BLaER1 treated with 17β-estradiol and CSF1 and Interleukin-3, amounts not matched to agents 10 nM and 100 nM (cell line): ENCODE results near the gene PIP5KL1.

ENCODE experiments used
- H3K27ac ChIP-seq, 11 experiments: shearing (Covaris generic); formaldehyde crosslinking; 2 replicates each; pipeline ENCODE4 v1.8.1; 2022
- H3K27me3 ChIP-seq, 11 experiments: shearing (Covaris generic); formaldehyde crosslinking; 2 replicates each; pipeline ENCODE4 v1.8.1; 2022
- H3K36me3 ChIP-seq, 11 experiments: shearing (Covaris generic); formaldehyde crosslinking; 2 replicates each; pipeline ENCODE4 v1.8.1; 2022
- H3K4me1 ChIP-seq, 10 experiments: shearing (Covaris generic); formaldehyde crosslinking; 2 replicates each; pipeline ENCODE4 v1.8.1; 2022
- H3K4me2 ChIP-seq, 11 experiments: shearing (Covaris generic); formaldehyde crosslinking; 2 replicates each; pipeline ENCODE4 v1.8.1; 2022
- H3K4me3 ChIP-seq, 10 experiments: shearing (Covaris generic); formaldehyde crosslinking; 2 replicates each; pipeline ENCODE4 v1.8.1; 2022
- H3K9ac ChIP-seq, 11 experiments: shearing (Covaris generic); formaldehyde crosslinking; 2 replicates each; pipeline ENCODE4 v1.8.1; 2022
- H3K9me3 ChIP-seq, 11 experiments: shearing (Covaris generic); formaldehyde crosslinking; replicated peaks in 1 of 11; 2 replicates each; pipeline ENCODE4 v1.8.1; 2022
- H4K20me1 ChIP-seq, 11 experiments: shearing (Covaris generic); formaldehyde crosslinking; 2 replicates each; pipeline ENCODE4 v1.8.1; 2022
- Cebpa-rat ChIP-seq, 11 experiments: shearing (Covaris generic); IDR thresholded peaks; 2 replicates each; pipeline ENCODE4 v1.8.1; 2022

The PIP5KL1 gene

DNA sequence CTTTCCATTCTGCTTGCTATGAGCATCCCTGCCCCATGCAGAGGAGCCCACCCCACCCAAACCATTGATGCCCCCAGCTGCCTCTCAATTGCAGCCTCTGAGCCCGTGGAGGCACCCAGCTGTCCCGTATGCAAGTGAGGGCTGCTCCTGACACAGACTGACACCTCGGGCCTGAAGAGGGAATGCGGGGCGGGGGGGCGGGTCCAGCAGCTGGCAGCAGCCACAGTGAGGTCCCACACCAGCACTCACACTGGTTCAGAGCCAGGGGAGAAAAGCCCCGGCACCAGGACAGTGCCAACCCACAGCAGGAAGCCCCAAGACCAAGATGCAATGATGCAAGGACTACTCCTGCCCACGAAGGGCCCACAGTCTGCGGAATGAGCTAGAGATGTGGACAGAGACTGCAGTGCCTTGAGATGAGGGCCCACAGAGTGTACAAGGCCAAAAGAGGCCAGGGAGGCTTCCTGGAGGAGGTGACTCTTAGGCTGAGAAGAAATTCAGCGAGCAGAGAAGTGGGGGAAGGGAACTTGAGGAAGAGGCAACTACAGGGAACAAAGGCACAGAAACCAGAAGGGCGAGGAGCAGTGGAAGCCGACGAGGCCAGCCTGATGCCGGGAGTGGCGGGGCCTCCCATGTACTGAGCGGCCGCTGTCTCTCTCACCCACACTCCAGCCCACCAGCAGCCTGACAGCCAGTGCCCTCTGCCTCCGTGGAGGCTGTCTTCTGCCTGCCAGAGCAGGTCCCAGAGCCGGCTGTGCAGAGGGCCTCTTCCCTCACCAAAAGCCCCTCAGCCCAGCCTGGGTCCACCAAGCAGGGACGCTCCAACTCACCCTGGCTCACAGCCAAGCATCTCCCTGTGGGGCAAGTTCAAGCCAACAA lies 41.0 kb upstream of the PIP5KL1 start:
- Histone ChIP-seq H3K4me1 (peaks cover 55 to 99% (median 94%) of the 10 kb centered on the region in 10 experiments), H3K9ac (peak overlapping the region in 10 of 11 experiments; percentile 11 to 66 (median 55); a peak in 19 of 22 replicates), H3K9me3 (no peaks in the 10 kb centered on the region), H3K36me3 (no peaks in the 10 kb centered on the region), H3K27ac (peak overlapping the region in 9 of 11 experiments; percentile 16 to 67 (median 49); a peak in 17 of 22 replicates), H3K4me3 (0 out of 20 replicates have a peak overlapping the region, but pooled peaks of 1 of the 10 experiments have one; percentile 38), H4K20me1 (peaks cover 39 to 100% (median 90%) of the 10 kb centered on the region in 11 experiments; a peak in 21 of 22 replicates), H3K27me3 (no peaks in the 10 kb centered on the region), H3K4me2 (peak overlapping the region; percentile 76 to 93 (median 86))
- no peak for TF ChIP-seq Cebpa-rat (IDR thresholded peaks at IDR 0.05)

DNA sequence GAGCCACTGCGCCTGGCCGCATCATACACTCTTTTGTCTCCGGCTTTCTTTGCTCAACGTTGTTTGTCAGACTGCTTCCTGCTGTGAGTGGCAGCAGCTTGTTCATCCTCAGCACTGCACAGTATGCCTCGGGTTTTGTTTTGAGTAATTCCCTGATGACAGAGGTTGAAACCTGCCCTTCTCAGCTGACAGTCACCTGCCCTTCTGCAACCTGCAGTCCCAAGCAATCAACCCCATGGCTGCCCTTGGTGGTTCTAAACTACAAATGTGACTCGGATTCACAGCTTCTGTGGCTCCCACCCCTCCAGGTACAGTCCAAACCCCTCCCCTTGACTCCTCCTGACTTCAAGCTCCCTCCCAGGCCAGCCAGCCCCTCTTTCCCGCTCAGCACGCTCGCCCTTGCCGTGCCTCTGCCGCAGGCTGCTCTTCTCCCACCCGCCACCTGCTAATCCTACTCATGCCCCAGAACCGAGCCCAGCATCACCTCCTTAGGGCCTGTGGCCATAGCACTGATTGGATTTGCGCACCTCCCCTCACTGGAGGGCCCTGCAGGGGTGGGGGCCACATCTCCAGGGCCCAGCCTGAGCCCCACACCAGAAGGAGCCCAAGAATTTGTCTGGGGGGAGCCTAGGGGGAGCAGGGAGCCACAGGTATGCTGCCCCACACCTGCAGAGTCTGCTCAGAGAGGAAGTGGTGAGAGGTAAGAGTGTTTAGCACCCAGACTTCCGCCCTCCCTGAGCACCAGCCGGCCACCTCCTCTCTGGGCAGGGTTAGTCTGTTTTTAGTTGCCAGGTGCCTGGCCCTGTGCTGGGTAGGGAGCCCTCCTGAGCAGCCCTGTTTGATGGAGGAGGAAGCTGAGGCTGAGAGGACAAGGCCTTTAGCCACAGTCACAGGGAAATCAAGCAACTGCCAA lies 40.1 kb upstream of the PIP5KL1 start:
- Histone ChIP-seq H3K4me3 (no peak overlapping the region), H3K27me3 (no peaks in the 10 kb centered on the region), H3K36me3 (no peaks in the 10 kb centered on the region), H3K4me1 (peaks cover 64 to 99% (median 94%) of the 10 kb centered on the region in 10 experiments), H3K9me3 (no peaks in the 10 kb centered on the region), H3K9ac (peak overlapping the region in 4 of 11 experiments; percentile 5 to 48 (median 42); a peak in 5 of 22 replicates), H4K20me1 (peaks cover 30 to 99% (median 84%) of the 10 kb centered on the region in 11 experiments; a peak in 21 of 22 replicates), H3K4me2 (peak overlapping the region; percentile 30 to 93 (median 79); a peak in 20 of 22 replicates), H3K27ac (peak overlapping the region in 2 of 11 experiments; percentile 31 to 40; a peak in 2 of 22 replicates)
- no peak for TF ChIP-seq Cebpa-rat (IDR thresholded peaks at IDR 0.05)

DNA sequence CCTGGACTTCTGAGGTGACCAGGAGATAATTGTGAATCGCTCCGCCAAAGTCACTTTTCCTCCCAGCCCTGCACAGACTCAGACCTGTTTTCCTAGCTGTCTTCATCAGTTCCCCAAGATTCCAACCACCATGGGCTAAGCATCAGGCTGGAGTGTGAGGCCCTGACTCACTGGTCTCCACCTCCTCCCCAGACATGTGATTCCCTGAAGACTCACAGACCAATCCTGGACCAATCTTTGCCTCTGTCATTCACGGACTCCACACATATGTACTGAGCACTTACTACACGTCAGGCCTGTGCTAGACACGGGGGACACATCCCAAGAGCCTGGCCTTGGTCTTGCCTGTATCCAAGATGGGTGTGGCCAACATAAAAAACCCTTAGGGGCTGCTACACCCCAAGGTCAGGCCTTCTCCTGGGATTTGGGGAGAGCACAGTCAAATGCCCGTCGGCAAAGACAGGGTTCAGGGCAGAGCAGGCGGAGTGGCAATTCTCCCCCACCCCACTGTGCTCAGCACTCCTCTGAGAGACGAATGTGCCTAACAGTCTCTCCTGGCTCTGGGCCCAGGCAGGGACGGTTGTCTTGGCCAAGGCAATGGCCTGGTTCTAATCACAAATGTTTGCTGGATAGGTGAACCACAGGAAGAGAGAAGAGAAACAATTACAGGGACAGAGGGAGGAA lies 38.3 kb upstream of the PIP5KL1 start:
- Histone ChIP-seq H4K20me1 (peaks cover 13 to 97% (median 74%) of the 10 kb centered on the region in 11 experiments; a peak in 21 of 22 replicates), H3K9me3 (no peaks in the 10 kb centered on the region), H3K4me3 (no peak overlapping the region), H3K27ac (no peak overlapping the region), H3K4me2 (peak overlapping the region in 9 of 11 experiments; percentile 68 to 92 (median 78); a peak in 16 of 22 replicates), H3K36me3 (no peaks in the 10 kb centered on the region), H3K4me1 (peaks cover 73 to 99% (median 88%) of the 10 kb centered on the region in 10 experiments), H3K9ac (no peak overlapping the region), H3K27me3 (no peaks in the 10 kb centered on the region)
- no peak for TF ChIP-seq Cebpa-rat (IDR thresholded peaks at IDR 0.05)

DNA sequence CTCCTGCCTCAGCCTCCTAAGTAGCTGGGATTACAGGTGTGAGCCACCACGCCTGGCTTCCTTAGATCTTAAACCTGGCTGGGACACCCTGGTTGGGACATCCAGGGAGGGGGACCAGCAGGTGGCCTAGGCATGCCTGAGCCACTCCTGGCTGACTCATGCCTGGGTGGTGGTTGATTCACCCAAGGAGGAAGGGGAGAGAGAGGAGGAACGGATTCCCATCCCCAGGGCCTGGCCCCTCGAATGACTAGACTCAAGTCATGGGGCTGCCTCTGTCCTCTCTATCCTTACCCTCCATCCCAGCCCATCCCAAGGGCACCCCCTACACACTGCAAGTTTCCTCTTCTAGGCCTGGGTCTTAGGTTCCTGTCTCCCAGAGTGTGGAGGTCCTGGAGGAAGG lies 37.5 kb upstream of the PIP5KL1 start:
- H3K4me3 ChIP-seq = no peak overlapping the region
- H3K9me3 ChIP-seq = no peaks in the 10 kb centered on the region
- H3K4me1 ChIP-seq = peaks cover 67 to 94% (median 81%) of the 10 kb centered on the region in 10 experiments
- H3K27ac ChIP-seq = no peak overlapping the region
- no peaks in the 10 kb centered on the region for H3K36me3 ChIP-seq
- no peak for TF ChIP-seq Cebpa-rat (IDR thresholded peaks at IDR 0.05)
- peak overlapping the region; percentile 68 to 88 (median 78); a peak in 21 of 22 replicates for H3K4me2 ChIP-seq
- H4K20me1 ChIP-seq = peaks cover 5 to 97% (median 68%) of the 10 kb centered on the region in 11 experiments; a peak in 21 of 22 replicates
- no peaks in the 10 kb centered on the region for H3K27me3 ChIP-seq
- no peak overlapping the region for H3K9ac ChIP-seq

DNA sequence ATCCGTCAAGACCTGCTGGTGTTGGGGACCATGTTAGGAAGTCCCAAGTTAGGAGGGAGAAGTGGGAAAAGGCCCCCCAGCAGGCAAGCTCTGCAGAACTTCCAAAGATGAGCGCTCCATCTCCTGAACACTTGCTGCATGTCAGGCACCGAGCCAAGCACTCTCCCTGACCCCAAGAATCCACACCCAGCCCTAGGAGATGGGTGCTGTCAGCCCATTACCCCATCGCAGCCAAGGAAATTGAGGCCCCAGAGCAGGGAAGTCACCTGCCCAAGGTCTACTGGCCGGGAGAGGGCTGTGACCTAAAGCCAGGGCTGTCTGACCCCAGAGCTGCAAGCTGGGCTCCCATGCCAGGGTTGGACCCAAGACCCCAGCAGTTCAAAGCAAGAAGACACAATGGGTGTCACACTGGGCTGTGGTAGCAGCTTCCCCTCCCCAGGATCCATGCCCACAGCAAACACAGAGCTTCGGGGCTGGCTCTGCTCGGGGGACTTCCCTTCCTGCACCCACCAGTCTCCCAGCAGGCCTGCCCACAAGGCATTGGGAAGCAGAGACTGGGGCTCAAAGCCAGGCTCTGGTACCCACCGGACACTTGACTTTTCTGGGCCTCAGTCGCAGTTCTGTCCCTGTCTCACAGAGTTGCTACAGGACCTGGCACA lies 36.7 kb upstream of the PIP5KL1 start:
- Histone ChIP-seq H3K36me3 (no peaks in the 10 kb centered on the region), H3K9me3 (no peaks in the 10 kb centered on the region), H3K27me3 (no peaks in the 10 kb centered on the region), H3K9ac (no peak overlapping the region), H4K20me1 (peaks cover 0 to 97% (median 66%) of the 10 kb centered on the region in 11 experiments; a peak in 20 of 22 replicates), H3K4me1 (peaks cover 59 to 87% (median 74%) of the 10 kb centered on the region in 10 experiments), H3K4me3 (no peak overlapping the region), H3K4me2 (peak overlapping the region; percentile 68 to 88 (median 78)), H3K27ac (0 out of 22 replicates have a peak overlapping the region, but pooled peaks of 1 of the 11 experiments have one; percentile 18)
- TF ChIP-seq Cebpa-rat (IDR thresholded peaks at IDR 0.05) = no peak

DNA sequence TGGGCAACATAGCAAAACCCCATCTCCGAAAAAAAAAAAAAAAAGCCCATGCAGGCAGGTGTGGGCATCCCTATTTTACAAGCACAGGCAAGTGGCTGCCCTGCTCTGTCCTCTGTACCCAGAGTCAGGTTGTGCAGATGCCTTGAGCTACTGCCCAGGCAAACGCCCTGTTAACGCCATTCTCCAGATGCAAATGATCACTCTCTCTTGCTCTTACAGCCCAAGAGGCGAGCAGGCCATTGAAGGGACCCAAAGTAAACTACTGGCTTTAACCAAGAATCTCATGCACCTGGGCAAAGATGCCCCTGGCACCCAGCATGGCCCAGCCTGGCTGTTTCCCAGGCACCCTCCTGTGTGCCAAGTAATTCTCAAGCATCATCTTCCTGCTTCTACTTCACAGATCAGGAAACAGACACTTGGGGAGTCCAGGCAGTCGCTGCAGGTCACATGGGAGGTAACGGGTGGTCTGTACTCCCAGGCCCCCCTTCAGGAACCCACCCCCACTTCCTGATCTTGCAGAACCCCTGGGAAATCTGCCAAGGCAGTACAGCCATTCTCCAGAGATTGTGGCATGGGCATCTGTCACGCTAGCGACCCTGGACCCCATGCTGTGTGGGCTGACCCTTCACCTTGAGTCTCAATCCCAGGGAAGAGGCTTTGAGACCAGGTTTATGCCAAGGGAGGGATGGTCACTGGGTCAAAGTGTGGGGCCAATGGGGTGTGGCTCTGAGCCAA lies 36.0 kb upstream of the PIP5KL1 start:
- H4K20me1 ChIP-seq = peaks cover 0 to 97% (median 62%) of the 10 kb centered on the region in 11 experiments; a peak in 20 of 22 replicates
- peak overlapping the region in 2 of 11 experiments; percentile 7 to 24; a peak in 2 of 22 replicates for H3K9ac ChIP-seq
- H3K27ac ChIP-seq = peak overlapping the region in 5 of 11 experiments; percentile 18 to 60 (median 40); a peak in 1 of 22 replicates
- H3K9me3 ChIP-seq = no peaks in the 10 kb centered on the region
- peak overlapping the region; percentile 68 to 88 (median 78) for H3K4me2 ChIP-seq
- peaks cover 52 to 80% (median 69%) of the 10 kb centered on the region in 10 experiments for H3K4me1 ChIP-seq
- TF ChIP-seq Cebpa-rat (IDR thresholded peaks at IDR 0.05) = no peak
- H3K36me3 ChIP-seq = no peaks in the 10 kb centered on the region
- H3K4me3 ChIP-seq = no peak overlapping the region
- no peaks in the 10 kb centered on the region for H3K27me3 ChIP-seq

DNA sequence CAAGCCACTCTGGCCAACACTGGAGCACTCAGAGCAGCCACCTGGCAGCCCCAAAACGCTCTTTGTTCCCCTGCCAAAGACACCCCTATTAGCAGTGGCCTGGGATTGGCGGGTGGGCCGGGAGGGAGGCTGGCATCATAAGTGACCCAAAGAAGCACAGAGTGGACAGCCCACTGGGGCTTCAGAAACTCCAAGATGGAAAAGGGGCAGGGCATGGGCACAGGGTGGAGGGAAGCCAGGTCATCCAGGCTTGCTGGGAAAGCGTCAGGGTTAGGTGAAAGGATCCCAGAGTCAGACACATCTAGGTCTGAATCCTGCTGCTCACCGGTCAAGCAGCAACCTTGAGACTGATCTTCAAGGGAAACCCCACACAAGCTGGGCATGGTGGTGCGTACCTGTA lies 35.4 kb upstream of the PIP5KL1 start:
- Histone ChIP-seq H3K4me2 (peak overlapping the region; percentile 68 to 88 (median 78)), H3K4me3 (no peak overlapping the region), H3K27me3 (no peaks in the 10 kb centered on the region), H3K9me3 (no peaks in the 10 kb centered on the region), H3K9ac (peak overlapping the region in 9 of 11 experiments; percentile 22 to 53 (median 43); a peak in 13 of 22 replicates), H4K20me1 (peaks cover 0 to 97% (median 61%) of the 10 kb centered on the region in 11 experiments; a peak in 20 of 22 replicates), H3K36me3 (no peaks in the 10 kb centered on the region), H3K27ac (peak overlapping the region in 9 of 11 experiments; percentile 25 to 60 (median 40); a peak in 16 of 22 replicates), H3K4me1 (peaks cover 46 to 77% (median 64%) of the 10 kb centered on the region in 10 experiments)
- no peak for TF ChIP-seq Cebpa-rat (IDR thresholded peaks at IDR 0.05)
